IMR-90 (cell line): Measurements from ENCODE around the gene ITIH2. TPM values are rescaled to one million over a fixed set of nuclear protein-coding genes. Genes with fewer than 3 reads are reported as not detected.

Source experiments
- ELK1 ChIP-seq: fragments of 150-350 bp; IDR thresholded peaks from 2 replicates; pipeline ENCODE4 v1.6.1; 2016; ENCODE audit warnings: low read depth, mild to moderate bottlenecking, low read length, moderate library complexity, borderline replicate concordance
- polyA plus RNA-seq, 3 experiments: library from polyadenylated mRNA; depleted of rRNA; stranded (reverse); fragments of >200 nt; gene quantifications; 2 replicates each; pipeline ENCODE4 v1.2.3, GENCODE V29; 2012; ENCODE audit warnings: low replicate concordance in 1 of 3
- total RNA-seq: library from RNA; depleted of rRNA; stranded (reverse); fragments of >200 nt; gene quantifications from 2 replicates; pipeline ENCODE4 v1.2.3, GENCODE V29; 2012

ITIH2 gene
- total and polyA plus RNA-seq, 2 of the 4 experiments (the other 2 are of a cell fraction): not detected

GRCh38 chr10:7666253-7667023 lies 36.7 kb upstream of the ITIH2 start, which contains the start of gene ITIH5 (continued):
- TF ChIP-seq ELK1: no peak
